Sciatic nerve (tissue), 2 donors: Measurements from ENCODE around the gene NTN4. TPM values are rescaled to one million over a fixed set of nuclear protein-coding genes. Genes with fewer than 3 reads are reported as not detected.
"Not testable (repeated sequence)": the region's sequence is repeated elsewhere in the genome, so short reads cannot be mapped to it uniquely, and the experiment has no call there.

Source experiments
- ATAC-seq: fragments of 200-7000 bp; cut with Tn5 transposase; one replicate; pipeline ENCODE4 v1.9.1; 2020; ENCODE audit warnings: mild to moderate bottlenecking, moderate library complexity
- DNase-seq: peaks from one replicate; pipeline ENCODE4 v3.0.0-alpha.2; 2020; ENCODE audit warnings: low spot score
- intact Hi-C: fragments of 100-400 bp; cut with DNase I; formaldehyde crosslinking; loops from one replicate; pipeline ENCODE4 v1.14.2; 2022
- total RNA-seq: library from RNA; stranded (reverse); fragmentation: NEBNext Ultra II Directional; extraction: Animal tissue kit (Norgen Biotek cat#: 25700); gene quantifications from one replicate; pipeline ENCODE4 v1.2.1, GENCODE V29; 2021
- donor health status: DM: no; HTN: no; CAD: no.
- donor health status: DM: no; HTN: no; CAD: no.

The NTN4 gene
- total RNA-seq = 40.3 TPM

GRCh38 chr12:95790033-95790916 is at the start of gene NTN4:
TSS of gene NTN4 (minus strand) at chr12:95790764. CDS start at chr12:95790309, 455 bp downstream.
- intact Hi-C loops = no loop called here
- DNase-seq (peak; percentile 66), ATAC-seq (peak; percentile 59)

- intact Hi-C loops = no loop called here
- peak; percentile 77 for ATAC-seq
- peak; percentile 69 for DNase-seq
Observed at GRCh38 chr12:95838125-95838524, 47.6 kb upstream of the NTN4 start.

GRCh38 chr12:95837240-95838038 is 46.9 kb upstream of the NTN4 start:
- DNase-seq (no peak), ATAC-seq (peak; percentile 82)
- intact Hi-C loops = no loop called here

GRCh38 chr12:95836630-95837239 is 46.2 kb upstream of the NTN4 start:
- DNase-seq (no peak), ATAC-seq (peak; percentile 75)
- intact Hi-C loops = no loop called here

- DNase-seq = no peak
- ATAC-seq = no peak
- intact Hi-C loops = no loop called here
Observed at GRCh38 chr12:95836185-95836609, 45.6 kb upstream of the NTN4 start.

GRCh38 chr12:95834572-95834971 is 44.0 kb upstream of the NTN4 start:
- no peak for ATAC-seq
- no peak for DNase-seq
- intact Hi-C loops = no loop called here

- DNase-seq = no peak
- intact Hi-C loops = no loop called here
Observed at GRCh38 chr12:95830335-95831089, 39.9 kb upstream of the NTN4 start.

GRCh38 chr12:95829395-95829794 is 38.8 kb upstream of the NTN4 start:
- ATAC-seq (no peak), DNase-seq (no peak)
- intact Hi-C loops = no loop called here

More at GRCh38 chr12:95830335-95831089, 39.9 kb upstream of the NTN4 start:
- ATAC-seq = no peak

- DNase-seq (no peak), ATAC-seq (no peak)
- intact Hi-C loops = no loop called here
Observed at GRCh38 chr12:95820096-95820703, 29.6 kb upstream of the NTN4 start.

- intact Hi-C loops = loop anchor here (5.0 kb wide), 1 partner anchor 233 kb away; no protein-coding TSS in a partner anchor
- no peak for DNase-seq
Observed at GRCh38 chr12:95815632-95816212, 25.2 kb upstream of the NTN4 start.

GRCh38 chr12:95812155-95812554 is 21.6 kb upstream of the NTN4 start:
- intact Hi-C loops, ATAC-seq, DNase-seq: not testable (repeated sequence)

More at GRCh38 chr12:95815632-95816212, 25.2 kb upstream of the NTN4 start:
- peak; percentile 76 for ATAC-seq

- DNase-seq (no peak), ATAC-seq (no peak)
- intact Hi-C loops = no loop called here
Observed at GRCh38 chr12:95810411-95810810, 19.8 kb upstream of the NTN4 start.

- DNase-seq (no peak), ATAC-seq (no peak)
- intact Hi-C loops = no loop called here
Observed at GRCh38 chr12:95809000-95809680, 18.6 kb upstream of the NTN4 start.

GRCh38 chr12:95808146-95808545 is 17.6 kb upstream of the NTN4 start:
- DNase-seq = no peak
- intact Hi-C loops = no loop called here
- no peak for ATAC-seq

GRCh38 chr12:95805864-95806671 is 15.5 kb upstream of the NTN4 start:
- no peak for DNase-seq
- ATAC-seq = peak; percentile 78
- intact Hi-C loops = no loop called here

GRCh38 chr12:95804291-95804690 is 13.7 kb upstream of the NTN4 start:
- DNase-seq = no peak

GRCh38 chr12:95803817-95804216 is 13.3 kb upstream of the NTN4 start:
- ATAC-seq (no peak), DNase-seq (no peak)
- intact Hi-C loops = no loop called here

More at GRCh38 chr12:95804291-95804690, 13.7 kb upstream of the NTN4 start:
- no peak for ATAC-seq
- intact Hi-C loops = no loop called here
